GM18505 (cell line): ENCODE results near the gene FLT3LG.

Experiments used
- ATAC-seq: cut with Tn5 transposase; IDR thresholded peaks from one replicate; pipeline ENCODE4 v1.9.1; 2021; ENCODE audit not compliant: unreplicated experiment
- POLR2A ChIP-seq: IDR thresholded peaks from 4 replicates; pipeline ENCODE4 v1.6.1; 2011; ENCODE audit warnings: borderline replicate concordance; ENCODE audit not compliant: insufficient read depth, insufficient read length; ENCODE audit errors: extremely low read depth

The FLT3LG gene

DNA sequence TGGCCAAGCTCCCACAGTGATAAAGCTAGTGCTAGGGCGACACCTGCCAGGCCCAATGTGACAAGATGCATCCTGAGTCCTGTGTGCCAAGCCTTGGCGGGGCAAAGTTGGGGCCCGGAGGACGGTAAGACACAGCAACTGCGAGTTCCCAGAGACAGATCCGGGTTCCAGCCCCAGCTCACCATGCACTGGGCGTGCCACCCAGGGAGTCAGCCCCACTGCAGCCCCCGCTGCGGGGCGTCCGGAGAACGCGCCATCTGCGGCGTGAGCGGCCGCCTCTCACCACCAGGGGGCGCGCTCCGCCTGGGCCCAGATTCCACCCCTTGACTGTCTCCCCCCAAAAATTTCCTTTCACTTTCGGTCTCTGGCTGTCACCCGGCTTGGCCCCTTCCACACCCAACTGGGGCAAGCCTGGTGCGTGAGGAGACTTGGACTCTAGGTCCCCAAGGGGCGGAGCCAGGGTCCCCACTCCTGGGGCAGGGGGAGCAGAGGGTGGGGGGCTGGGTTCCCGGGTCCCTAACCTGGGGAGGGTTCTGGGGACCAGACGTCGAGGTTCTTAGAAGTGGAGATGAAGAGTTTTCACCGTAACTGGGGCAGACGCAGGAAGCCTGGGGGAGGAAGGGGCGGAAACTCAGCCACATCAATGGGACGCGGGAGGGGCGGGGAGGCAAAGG is at the start of gene FLT3LG:
FLT3LG (plus strand) TSS at position 348 of the 674 bp plus-strand sequence. CDS start 425 bp downstream, outside the sequence.
- no peak for TF ChIP-seq POLR2A
- ATAC-seq: peak; percentile 57

DNA sequence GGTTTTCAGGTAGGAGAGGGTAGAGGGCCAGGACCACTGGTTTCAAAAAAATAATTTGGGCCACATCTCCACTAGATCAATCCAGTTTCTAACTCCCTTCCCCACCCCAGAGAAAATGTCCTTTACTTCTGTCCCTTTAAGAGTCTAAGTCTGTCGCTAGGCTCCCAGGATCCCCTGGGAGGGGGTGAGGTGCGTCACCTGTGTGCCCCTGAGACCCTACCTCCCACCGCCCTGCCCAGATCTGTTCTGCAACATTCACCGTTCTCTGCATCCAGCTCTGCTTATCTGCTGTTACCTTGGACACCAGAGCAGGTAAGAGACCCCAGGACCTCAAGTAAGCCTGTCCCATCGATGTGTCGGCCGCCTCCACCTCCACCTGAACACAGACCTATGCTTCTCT is 48.8 kb upstream of the FLT3LG start, which contains the start of gene GFY:
GFY (plus strand) TSS at position 211 of the 400 bp plus-strand sequence. CDS start 1,043 bp downstream, outside the sequence.
- no peak for TF ChIP-seq POLR2A
- ATAC-seq: no peak

- no peak for TF ChIP-seq POLR2A
- ATAC-seq: no peak
Measured at GRCh38 chr19:49425922-49426592, 48.0 kb upstream of the FLT3LG start.

DNA sequence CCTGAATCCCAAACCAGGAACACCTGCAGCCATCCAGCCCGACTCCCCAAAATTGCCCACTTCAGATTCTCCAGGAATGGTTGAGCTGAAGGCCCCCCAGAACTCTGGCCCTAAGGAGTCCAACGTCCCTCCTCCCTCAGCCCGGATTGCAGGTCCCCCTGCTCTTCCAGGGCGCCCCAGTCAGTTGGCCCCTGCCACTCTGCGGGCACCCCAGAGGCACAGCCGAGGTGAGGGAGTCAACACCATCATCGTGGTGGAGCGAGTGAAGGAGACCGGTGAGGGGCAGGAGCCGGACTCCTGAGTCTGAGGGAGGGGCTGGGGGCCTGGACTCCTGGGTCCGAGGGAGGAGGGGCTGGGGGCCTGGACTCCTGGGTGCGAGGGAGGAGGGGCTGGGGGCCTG is 46.7 kb upstream of the FLT3LG start:
- no peak for ATAC-seq

DNA sequence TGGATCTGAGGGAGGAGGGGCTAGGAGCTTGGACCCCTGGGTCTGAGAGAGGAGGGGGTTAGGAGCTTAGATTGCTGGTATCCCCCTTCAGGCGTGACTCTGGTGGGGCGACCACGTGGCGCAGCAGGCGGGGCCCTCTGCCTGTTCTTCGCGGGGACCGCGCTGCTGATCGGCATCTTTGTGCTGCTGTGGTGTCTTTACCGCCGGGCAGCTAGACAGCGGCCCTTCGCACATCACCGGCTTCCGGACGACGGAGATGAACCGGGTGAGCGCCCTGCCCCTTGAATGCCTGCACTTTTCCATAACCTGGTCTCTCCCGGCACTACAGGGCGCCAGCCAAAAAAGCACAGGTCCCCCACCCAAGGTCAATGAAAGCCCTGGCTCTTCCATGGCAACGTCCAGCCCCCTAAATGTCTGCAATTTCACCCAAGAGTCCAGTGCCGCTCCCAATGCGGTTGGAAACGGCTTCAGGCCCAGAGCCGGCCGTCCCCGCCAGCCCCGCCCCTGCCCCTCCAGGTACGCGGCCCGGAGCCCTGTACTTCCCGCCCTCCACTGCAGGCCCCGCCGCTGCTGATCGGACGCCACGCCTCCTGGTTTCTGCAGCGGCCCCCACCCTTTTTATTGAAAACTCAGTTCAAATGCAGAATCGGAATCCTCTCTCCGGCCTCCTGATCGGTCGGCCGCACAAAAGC is 46.0 kb upstream of the FLT3LG start:
- no peak for TF ChIP-seq POLR2A
- no peak for ATAC-seq

More for the DNA sequence above, 46.7 kb upstream of the FLT3LG start:
- no peak for TF ChIP-seq POLR2A

DNA sequence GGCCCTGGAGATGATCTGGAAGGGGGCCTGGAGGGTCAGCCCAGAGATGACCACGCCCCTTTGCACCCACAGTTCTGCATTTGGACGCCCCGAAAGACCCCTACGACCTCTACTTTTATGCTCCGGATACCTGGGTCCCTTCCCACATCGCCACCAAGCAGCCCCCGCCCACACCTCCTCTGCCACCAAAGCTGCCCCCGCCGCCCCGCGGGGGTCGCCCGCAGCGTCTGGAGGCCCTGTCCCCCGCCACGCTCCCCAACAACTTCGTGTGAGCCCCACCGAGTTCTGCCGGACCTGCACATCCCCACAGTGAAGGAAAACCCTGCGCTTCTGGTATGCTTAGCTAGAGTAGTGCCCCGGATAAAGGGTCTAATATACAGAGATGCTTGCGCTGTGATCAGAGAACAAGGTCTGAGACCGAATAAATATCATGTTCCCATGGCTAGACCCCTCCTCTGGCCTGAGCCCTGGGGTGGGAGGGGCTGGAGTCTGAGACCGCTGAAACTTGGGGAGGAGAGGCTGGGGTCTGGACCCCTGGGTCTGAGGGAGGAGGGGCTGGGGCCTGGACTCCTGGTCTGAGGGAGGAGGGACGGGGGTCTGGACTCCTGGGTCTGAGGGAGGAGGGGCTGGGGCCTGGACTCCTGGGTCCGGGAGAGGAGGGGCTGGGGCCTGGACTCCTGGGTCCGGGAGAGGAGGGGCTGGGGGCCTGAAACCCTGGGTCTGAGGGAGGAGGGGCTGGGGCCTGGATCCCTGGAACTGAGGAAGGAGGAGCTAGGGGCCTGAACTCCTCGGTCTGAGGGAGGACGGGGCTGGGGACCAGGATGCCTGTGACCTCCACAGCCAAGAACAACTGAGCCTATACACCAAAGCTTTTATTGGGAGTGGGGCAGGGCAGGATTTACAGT is 45.2 kb upstream of the FLT3LG start:
- no peak for ATAC-seq
- no peak for TF ChIP-seq POLR2A

GRCh38 chr19:49430172-49430677 is 43.8 kb upstream of the FLT3LG start:
- no peak for ATAC-seq
- no peak for TF ChIP-seq POLR2A

DNA sequence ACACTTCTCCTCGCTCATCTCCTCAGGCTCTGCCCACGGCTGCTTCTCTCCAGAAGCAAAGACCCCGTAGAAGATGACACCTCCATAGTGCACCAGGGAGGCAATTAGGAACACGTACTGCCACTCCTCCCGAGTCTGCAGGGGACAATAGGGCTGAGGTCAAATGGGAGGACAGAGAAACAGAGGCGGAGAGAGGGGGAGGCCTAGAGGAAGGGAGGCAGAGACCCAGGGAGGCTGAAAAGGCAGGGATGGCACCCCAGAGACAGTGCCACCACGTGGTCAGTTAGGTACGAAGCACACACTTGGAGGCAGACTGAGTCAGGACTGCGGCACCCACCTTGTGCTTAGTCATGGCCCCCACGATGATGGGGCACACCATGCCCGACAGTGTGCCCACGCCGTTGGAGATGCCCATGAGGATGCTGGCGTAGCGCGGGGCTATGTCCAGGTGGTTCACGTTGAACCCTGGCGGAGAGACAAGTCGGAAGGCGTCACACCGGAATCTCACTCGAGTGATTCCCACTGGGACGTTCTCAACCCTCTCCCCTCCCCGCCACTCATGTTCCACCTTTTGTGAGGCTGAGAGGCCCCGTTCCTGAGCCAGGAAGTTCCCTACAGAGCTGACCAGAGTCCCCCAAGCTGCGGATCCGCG is 43.2 kb upstream of the FLT3LG start:
- ATAC-seq: no peak

GRCh38 chr19:49431330-49431749 is 42.7 kb upstream of the FLT3LG start:
- TF ChIP-seq POLR2A: no peak
- no peak for ATAC-seq

More for the DNA sequence above, 43.2 kb upstream of the FLT3LG start:
- TF ChIP-seq POLR2A: no peak

GRCh38 chr19:49432141-49433073 is 41.6 kb upstream of the FLT3LG start:
- ATAC-seq: no peak
- TF ChIP-seq POLR2A: no peak

GRCh38 chr19:49433240-49433901 is 40.6 kb upstream of the FLT3LG start:
- no peak for ATAC-seq
- TF ChIP-seq POLR2A: no peak
